Upper lobe of left lung (tissue), 6 donors: Measurements from ENCODE around the gene IGSF9. TPM values are rescaled to one million over a fixed set of nuclear protein-coding genes. Genes with fewer than 3 reads are reported as not detected.

Source experiments
- ATAC-seq, 2 donors: fragments of 200-7000 bp; cut with Tn5 transposase; one replicate each; pipeline ENCODE4 v1.9.1; 2022; ENCODE audit warnings: mild to moderate bottlenecking in 2 of 2, moderate library complexity in 2 of 2; ENCODE audit not compliant: low FRiP score in 2 of 2
- DNase-seq, 2 donors: peaks; one replicate each; pipeline ENCODE4 v3.0.0-alpha.2; 2019 to 2020
- H3K27ac ChIP-seq, 4 donors: fragments of 200-600 bp; sonication (generic); one replicate each; pipeline ENCODE4 v1.5.1; 2016 to 2019
- H3K27me3 ChIP-seq, 4 donors: fragments of 200-600 bp; sonication (generic); one replicate each; pipeline ENCODE4 v1.5.1; 2017 to 2019
- H3K36me3 ChIP-seq, 4 donors: fragments of 200-600 bp; sonication (generic); one replicate each; pipeline ENCODE4 v1.5.1; 2016 to 2019
- H3K4me1 ChIP-seq, 4 donors: fragments of 200-600 bp; sonication (generic); one replicate each; pipeline ENCODE4 v1.5.1; 2018 to 2019
- H3K4me3 ChIP-seq, 4 donors: fragments of 200-600 bp; sonication (generic); one replicate each; pipeline ENCODE4 v1.5.1; 2017 to 2019; ENCODE audit warnings: mild to moderate bottlenecking in 2 of 4, moderate library complexity in 1 of 4
- H3K9me3 ChIP-seq, 4 donors: fragments of 200-600 bp; sonication (generic); one replicate each; pipeline ENCODE4 v1.5.1; 2018 to 2019
- EP300 ChIP-seq, 4 donors: sonication (generic); formaldehyde crosslinking; IDR thresholded peaks; one replicate each; pipeline ENCODE4 v1.5.1; 2017; ENCODE audit warnings: antibody characterized with exemption in 4 of 4, control low read depth in 2 of 4
- POLR2A ChIP-seq, 4 donors: fragments of 450-650 bp; IDR thresholded peaks; one replicate each; pipeline ENCODE4 v1.5.1; 2016 to 2017; ENCODE audit warnings: antibody characterized with exemption in 4 of 4, mild to moderate bottlenecking in 2 of 4
- POLR2AphosphoS5 ChIP-seq, 2 donors: sonication (generic); formaldehyde crosslinking; IDR thresholded peaks; one replicate each; pipeline ENCODE4 v1.5.1; 2017; ENCODE audit warnings: antibody characterized with exemption in 2 of 2
- WGBS, 2 donors: methylation state at CpG; one replicate each; pipeline ENCODE4 v1.1.5; 2017 to 2018; 5-methylcytosine and 5-hydroxymethylcytosine counted together
- total RNA-seq, 6 donors: library from RNA; depleted of rRNA in 4 of 6; stranded (reverse); fragments of >200 nt in 4 of 6; gene quantifications; one replicate each; pipeline versions ENCODE4 v1.1.0 to v1.2.1, GENCODE V29; 2016 to 2021
- TF ChIP-seq, protein P1 (sequence below), 6 experiments: fragments of 450-650 bp in 4 of 6; fragments of 200-600 bp in 2 of 6; sonication (generic) in 2 of 6; IDR thresholded peaks; one replicate each; pipeline ENCODE4 v1.5.1; 2016 to 2019; ENCODE audit warnings: antibody characterized with exemption in 6 of 6
- donor health status: DM: no; HTN: no; CAD: no; lungs with moderate emphysema.
- donor health status: DM: no; HTN: yes; CAD: no; lungs with severe emphysema.

Gene IGSF9
- total RNA-seq, 6 donors from 2014 or later: 0.55 to 2.3 (median 1.5) TPM

DNA sequence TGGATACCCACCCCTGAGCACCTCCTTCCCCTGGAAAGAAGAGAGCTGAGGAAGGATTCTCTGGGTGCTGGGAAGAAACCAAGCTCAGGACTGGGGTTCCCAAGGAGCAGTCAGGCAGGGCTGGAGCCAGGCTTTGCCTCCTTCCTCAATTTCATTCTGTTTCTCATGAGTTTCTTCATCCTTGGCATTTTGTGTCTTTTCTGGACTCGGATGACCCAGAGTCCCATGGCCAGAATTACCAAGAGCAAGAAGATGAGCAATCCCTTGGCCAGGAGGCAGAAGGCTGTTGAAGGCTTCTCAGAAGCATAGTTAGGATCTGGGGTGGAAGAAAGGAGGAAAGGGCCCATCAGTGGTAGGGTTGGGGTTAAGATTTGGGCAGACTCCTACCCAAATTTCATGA lies 6.1 kb upstream of the IGSF9 start:
- no peak overlapping the region for H3K4me3 ChIP-seq
- 65 to 79% methylated on average over 1 of the region's 1 CpG for WGBS, 2 donors
- H3K27me3 ChIP-seq: no peaks in the 10 kb centered on the region
- no peaks in the 10 kb centered on the region for H3K9me3 ChIP-seq
- H3K4me1 ChIP-seq: peaks cover 0 to 6% (median 2%) of the 10 kb centered on the region in 4 donors
- ATAC-seq (peak in 1 of 2 donors; percentile 26), DNase-seq (no peak)
- TF ChIP-seq, protein P1, sequence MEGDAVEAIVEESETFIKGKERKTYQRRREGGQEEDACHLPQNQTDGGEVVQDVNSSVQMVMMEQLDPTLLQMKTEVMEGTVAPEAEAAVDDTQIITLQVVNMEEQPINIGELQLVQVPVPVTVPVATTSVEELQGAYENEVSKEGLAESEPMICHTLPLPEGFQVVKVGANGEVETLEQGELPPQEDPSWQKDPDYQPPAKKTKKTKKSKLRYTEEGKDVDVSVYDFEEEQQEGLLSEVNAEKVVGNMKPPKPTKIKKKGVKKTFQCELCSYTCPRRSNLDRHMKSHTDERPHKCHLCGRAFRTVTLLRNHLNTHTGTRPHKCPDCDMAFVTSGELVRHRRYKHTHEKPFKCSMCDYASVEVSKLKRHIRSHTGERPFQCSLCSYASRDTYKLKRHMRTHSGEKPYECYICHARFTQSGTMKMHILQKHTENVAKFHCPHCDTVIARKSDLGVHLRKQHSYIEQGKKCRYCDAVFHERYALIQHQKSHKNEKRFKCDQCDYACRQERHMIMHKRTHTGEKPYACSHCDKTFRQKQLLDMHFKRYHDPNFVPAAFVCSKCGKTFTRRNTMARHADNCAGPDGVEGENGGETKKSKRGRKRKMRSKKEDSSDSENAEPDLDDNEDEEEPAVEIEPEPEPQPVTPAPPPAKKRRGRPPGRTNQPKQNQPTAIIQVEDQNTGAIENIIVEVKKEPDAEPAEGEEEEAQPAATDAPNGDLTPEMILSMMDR (IDR thresholded peaks at IDR 0.05): no peak
- no peak for TF ChIP-seq POLR2AphosphoS5 (IDR thresholded peaks at IDR 0.05)
- TF ChIP-seq POLR2A (IDR thresholded peaks at IDR 0.05): no peak
- no peak for TF ChIP-seq EP300 (IDR thresholded peaks at IDR 0.05)
- no peak overlapping the region for H3K27ac ChIP-seq
- H3K36me3 ChIP-seq: no peaks in the 10 kb centered on the region

DNA sequence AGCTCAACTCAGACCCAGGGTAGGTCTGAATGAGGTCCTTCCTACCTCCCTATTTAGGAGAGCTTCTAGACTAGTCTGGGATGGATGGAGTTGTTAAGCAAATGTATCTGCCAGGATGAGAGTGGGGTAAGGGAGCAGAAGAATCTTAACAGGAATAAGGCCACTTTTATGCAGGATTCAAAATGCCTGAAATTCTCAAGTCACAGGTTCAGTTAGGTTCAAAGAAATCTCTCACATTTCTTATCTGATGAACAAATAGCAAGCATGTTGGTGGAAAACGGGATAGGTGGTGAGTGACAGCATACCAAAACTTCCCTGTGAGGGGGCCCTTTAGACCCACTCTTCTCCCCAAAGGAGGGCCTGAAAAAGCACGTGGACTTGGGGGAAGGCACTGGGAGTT lies 5.6 kb upstream of the IGSF9 start:
- H3K27ac ChIP-seq: no peak overlapping the region
- peaks cover 0 to 11% (median 6%) of the 10 kb centered on the region in 4 donors for H3K4me1 ChIP-seq
- H3K36me3 ChIP-seq: no peaks in the 10 kb centered on the region
- 53 to 62% methylated on average over 2 of the region's 2 CpGs for WGBS, 2 donors
- no peak for TF ChIP-seq POLR2A (IDR thresholded peaks at IDR 0.05)
- no peak for TF ChIP-seq EP300 (IDR thresholded peaks at IDR 0.05)
- TF ChIP-seq POLR2AphosphoS5 (IDR thresholded peaks at IDR 0.05): no peak
- TF ChIP-seq, protein P1 (IDR thresholded peaks at IDR 0.05): no peak
- DNase-seq (no peak), ATAC-seq (no peak)
- no peaks in the 10 kb centered on the region for H3K9me3 ChIP-seq
- H3K27me3 ChIP-seq: no peaks in the 10 kb centered on the region
- H3K4me3 ChIP-seq: no peak overlapping the region

DNA sequence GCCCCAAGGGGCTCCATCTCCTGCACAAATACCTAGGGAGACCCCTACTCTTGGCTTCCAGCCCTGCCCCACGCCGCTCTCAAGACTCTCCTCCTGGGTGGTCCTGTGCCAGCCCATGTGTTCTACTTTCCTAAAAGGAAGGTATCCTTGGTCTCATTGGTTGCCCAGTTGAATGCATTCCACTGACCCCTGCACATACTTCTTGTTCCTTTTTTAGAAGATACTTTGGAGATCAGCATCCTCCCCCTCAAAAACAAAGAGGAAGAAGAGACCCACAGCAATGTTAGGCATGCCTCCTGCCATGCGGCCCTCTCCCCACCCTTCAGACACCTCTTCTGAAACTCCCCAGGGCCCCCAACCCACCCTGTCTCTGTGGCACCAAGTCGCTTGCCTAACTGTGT lies 4.6 kb upstream of the IGSF9 start:
- ATAC-seq (no peak), DNase-seq (no peak)
- H3K27ac ChIP-seq: no peak overlapping the region
- no peaks in the 10 kb centered on the region for H3K9me3 ChIP-seq
- H3K36me3 ChIP-seq: no peaks in the 10 kb centered on the region
- H3K27me3 ChIP-seq: peaks cover 0 to 8% (median 0%) of the 10 kb centered on the region in 4 donors
- no peak overlapping the region for H3K4me3 ChIP-seq
- peaks cover 10 to 22% (median 15%) of the 10 kb centered on the region in 4 donors for H3K4me1 ChIP-seq
- TF ChIP-seq POLR2A (IDR thresholded peaks at IDR 0.05) (no peak), EP300 (IDR thresholded peaks at IDR 0.05) (no peak), POLR2AphosphoS5 (IDR thresholded peaks at IDR 0.05) (no peak)
- TF ChIP-seq, protein P1 (IDR thresholded peaks at IDR 0.05): no peak
- WGBS, 2 donors: 92 to 93% methylated on average over 4 of the region's 4 CpGs

DNA sequence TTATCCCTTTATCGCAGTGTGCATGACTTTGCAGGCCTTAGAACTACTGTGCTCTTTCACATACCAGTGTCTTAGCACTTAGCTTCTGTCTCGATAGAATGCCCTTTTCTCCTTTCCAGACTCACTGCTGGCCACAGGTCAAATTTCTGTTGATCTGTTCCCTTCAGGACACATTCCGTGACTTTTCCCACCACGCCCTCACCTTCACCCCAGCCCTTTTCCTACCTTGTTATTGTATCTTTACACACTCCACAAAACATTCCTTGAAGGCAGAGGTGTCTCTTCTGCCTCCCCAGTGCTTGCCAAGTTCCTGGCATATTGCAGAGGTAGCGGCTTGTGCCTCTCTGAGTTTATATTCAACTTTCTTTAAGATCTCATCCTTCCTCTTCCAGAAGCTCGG lies 3.7 kb upstream of the IGSF9 start:
- DNase-seq: no peak
- no peak for ATAC-seq
- no peaks in the 10 kb centered on the region for H3K9me3 ChIP-seq
- H3K36me3 ChIP-seq: no peaks in the 10 kb centered on the region
- no peak overlapping the region for H3K4me3 ChIP-seq
- no peak overlapping the region for H3K27ac ChIP-seq
- H3K4me1 ChIP-seq: peaks cover 12 to 20% (median 17%) of the 10 kb centered on the region in 4 donors
- H3K27me3 ChIP-seq: peaks cover 0 to 8% (median 0%) of the 10 kb centered on the region in 4 donors
- WGBS, 2 donors: 67 to 71% methylated on average over 6 of the region's 6 CpGs
- TF ChIP-seq, protein P1 (IDR thresholded peaks at IDR 0.05): no peak
- no peak for TF ChIP-seq EP300 (IDR thresholded peaks at IDR 0.05)

DNA sequence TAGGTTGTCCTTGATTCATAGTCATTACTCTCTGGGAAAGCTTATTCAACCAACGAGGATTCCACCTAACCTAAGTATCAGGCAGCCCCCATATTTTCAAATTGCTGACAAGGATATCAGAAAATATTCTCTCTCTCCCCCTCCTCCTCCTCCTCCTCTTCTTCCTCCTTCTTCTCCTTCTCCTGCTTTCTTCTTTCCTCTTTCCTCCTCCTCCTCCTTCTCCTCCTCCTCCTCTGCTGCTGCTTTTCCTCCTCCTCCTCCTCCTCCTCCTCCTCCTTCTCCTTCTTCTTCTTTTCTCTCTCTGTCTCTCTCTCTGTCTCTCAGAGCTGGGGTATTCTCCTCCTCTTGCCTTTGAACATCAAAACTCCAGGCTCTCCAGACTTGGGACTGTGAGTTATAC lies 2.5 kb upstream of the IGSF9 start:
- no peak overlapping the region for H3K4me3 ChIP-seq

More for the DNA sequence above, 2.5 kb upstream of the IGSF9 start:
- Histone ChIP-seq H3K27ac (no peak overlapping the region), H3K9me3 (no peaks in the 10 kb centered on the region), H3K27me3 (peaks cover 0 to 8% (median 0%) of the 10 kb centered on the region in 4 donors), H3K36me3 (no peaks in the 10 kb centered on the region), H3K4me1 (peaks cover 12 to 20% (median 16%) of the 10 kb centered on the region in 4 donors)
- ATAC-seq (no peak), DNase-seq (no peak)
- WGBS, 2 donors: 67 to 90% methylated on average over 1 of the region's 1 CpG
- no peak for TF ChIP-seq POLR2A (IDR thresholded peaks at IDR 0.05)
- TF ChIP-seq POLR2AphosphoS5 (IDR thresholded peaks at IDR 0.05): no peak
- TF ChIP-seq EP300 (IDR thresholded peaks at IDR 0.05): no peak
- TF ChIP-seq, protein P1 (IDR thresholded peaks at IDR 0.05): no peak
